ENCODE measurements around the gene PPP1R9A. TPM values are rescaled to one million over a fixed set of nuclear protein-coding genes. Genes with fewer than 3 reads are reported as not detected.

Gene PPP1R9A
- polyA plus RNA-seq, 1 donor from 2014 or later = 52.8 TPM

DNA sequence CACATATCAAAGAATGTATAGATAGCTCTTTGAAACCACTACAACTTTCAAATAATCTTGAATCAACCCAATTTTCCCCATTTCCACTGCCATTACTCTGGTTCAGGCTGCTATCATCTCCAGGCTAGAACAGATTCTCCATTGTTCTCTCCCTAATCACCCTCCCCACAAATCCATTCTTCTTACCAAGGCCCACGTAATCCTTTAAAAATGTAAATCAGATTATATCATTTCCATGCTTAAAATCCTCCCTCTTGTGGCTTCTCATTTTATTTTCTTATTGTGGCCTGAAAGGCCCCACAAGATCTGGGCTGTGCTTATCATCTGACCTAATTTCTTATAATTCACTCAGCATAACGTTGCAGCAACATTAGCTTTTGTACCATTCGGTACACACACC, 420.0 kb downstream of the PPP1R9A start:
- Histone ChIP-seq H3K27me3 (ENCODE audit: insufficient read depth, low read depth, low read length) (no peaks in the 10 kb centered on the region), H3K36me3 (ENCODE audit: insufficient read depth, low read length) (no peaks in the 10 kb centered on the region), H3F3A (ENCODE audit: insufficient read depth, low read length, poor library complexity, severe bottlenecking) (peaks cover 5% of the 10 kb centered on the region), H4K20me1 (ENCODE audit: insufficient read depth) (no peaks in the 10 kb centered on the region), H3K4me3 (ENCODE audit: low read length) (no peak overlapping the region), H3K79me2 (replicated peaks; ENCODE audit: insufficient read depth, low read length) (no peaks in the 10 kb centered on the region), H3K9me3 (ENCODE audit: low read length) (no peaks in the 10 kb centered on the region), H3K9me2 (ENCODE audit: insufficient read depth, low read length) (no peaks in the 10 kb centered on the region), H3K4me2 (ENCODE audit: low read length) (no peak overlapping the region), H3K9ac (ENCODE audit: low read length) (no peak overlapping the region), H3K27ac (ENCODE audit: low read length) (no peak overlapping the region), H2AFZ (ENCODE audit: low read depth, low read length) (no peak overlapping the region)
- no peak for TF ChIP-seq POLR2AphosphoS5 (IDR thresholded peaks at IDR 0.05)

GRCh38 chr7:95330204-95330960, 423.0 kb downstream of the PPP1R9A start:
- no peak overlapping the region for H3K4me3 ChIP-seq (ENCODE audit: low read length)
- no peak overlapping the region for H3K9ac ChIP-seq (ENCODE audit: low read length)
- no peaks in the 10 kb centered on the region for H3K9me2 ChIP-seq (ENCODE audit: insufficient read depth, low read length)
- H3K79me2 ChIP-seq (replicated peaks; ENCODE audit: insufficient read depth, low read length) = no peaks in the 10 kb centered on the region
- no peaks in the 10 kb centered on the region for H3K9me3 ChIP-seq (ENCODE audit: low read length)
- H2AFZ ChIP-seq (ENCODE audit: low read depth, low read length) = no peak overlapping the region
- TF ChIP-seq, protein P1, sequence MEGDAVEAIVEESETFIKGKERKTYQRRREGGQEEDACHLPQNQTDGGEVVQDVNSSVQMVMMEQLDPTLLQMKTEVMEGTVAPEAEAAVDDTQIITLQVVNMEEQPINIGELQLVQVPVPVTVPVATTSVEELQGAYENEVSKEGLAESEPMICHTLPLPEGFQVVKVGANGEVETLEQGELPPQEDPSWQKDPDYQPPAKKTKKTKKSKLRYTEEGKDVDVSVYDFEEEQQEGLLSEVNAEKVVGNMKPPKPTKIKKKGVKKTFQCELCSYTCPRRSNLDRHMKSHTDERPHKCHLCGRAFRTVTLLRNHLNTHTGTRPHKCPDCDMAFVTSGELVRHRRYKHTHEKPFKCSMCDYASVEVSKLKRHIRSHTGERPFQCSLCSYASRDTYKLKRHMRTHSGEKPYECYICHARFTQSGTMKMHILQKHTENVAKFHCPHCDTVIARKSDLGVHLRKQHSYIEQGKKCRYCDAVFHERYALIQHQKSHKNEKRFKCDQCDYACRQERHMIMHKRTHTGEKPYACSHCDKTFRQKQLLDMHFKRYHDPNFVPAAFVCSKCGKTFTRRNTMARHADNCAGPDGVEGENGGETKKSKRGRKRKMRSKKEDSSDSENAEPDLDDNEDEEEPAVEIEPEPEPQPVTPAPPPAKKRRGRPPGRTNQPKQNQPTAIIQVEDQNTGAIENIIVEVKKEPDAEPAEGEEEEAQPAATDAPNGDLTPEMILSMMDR (IDR thresholded peaks at IDR 0.05; ENCODE audit: poor library complexity, severe bottlenecking) = no peak
- TF ChIP-seq MXI1 (conservative IDR thresholded peaks at IDR 0.05; ENCODE audit: poor library complexity, severe bottlenecking) = no peak
- TF ChIP-seq POLR2AphosphoS5 (IDR thresholded peaks at IDR 0.05) = no peak
- TF ChIP-seq EZH2 (IDR thresholded peaks at IDR 0.05; ENCODE audit: borderline replicate concordance, insufficient read depth, low read length, poor library complexity, severe bottlenecking) = no peak
- TF ChIP-seq EP300 (conservative IDR thresholded peaks at IDR 0.05; ENCODE audit: poor library complexity, severe bottlenecking) = no peak
- TF ChIP-seq, protein P2, sequence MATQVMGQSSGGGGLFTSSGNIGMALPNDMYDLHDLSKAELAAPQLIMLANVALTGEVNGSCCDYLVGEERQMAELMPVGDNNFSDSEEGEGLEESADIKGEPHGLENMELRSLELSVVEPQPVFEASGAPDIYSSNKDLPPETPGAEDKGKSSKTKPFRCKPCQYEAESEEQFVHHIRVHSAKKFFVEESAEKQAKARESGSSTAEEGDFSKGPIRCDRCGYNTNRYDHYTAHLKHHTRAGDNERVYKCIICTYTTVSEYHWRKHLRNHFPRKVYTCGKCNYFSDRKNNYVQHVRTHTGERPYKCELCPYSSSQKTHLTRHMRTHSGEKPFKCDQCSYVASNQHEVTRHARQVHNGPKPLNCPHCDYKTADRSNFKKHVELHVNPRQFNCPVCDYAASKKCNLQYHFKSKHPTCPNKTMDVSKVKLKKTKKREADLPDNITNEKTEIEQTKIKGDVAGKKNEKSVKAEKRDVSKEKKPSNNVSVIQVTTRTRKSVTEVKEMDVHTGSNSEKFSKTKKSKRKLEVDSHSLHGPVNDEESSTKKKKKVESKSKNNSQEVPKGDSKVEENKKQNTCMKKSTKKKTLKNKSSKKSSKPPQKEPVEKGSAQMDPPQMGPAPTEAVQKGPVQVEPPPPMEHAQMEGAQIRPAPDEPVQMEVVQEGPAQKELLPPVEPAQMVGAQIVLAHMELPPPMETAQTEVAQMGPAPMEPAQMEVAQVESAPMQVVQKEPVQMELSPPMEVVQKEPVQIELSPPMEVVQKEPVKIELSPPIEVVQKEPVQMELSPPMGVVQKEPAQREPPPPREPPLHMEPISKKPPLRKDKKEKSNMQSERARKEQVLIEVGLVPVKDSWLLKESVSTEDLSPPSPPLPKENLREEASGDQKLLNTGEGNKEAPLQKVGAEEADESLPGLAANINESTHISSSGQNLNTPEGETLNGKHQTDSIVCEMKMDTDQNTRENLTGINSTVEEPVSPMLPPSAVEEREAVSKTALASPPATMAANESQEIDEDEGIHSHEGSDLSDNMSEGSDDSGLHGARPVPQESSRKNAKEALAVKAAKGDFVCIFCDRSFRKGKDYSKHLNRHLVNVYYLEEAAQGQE (IDR thresholded peaks at IDR 0.05; ENCODE audit: borderline replicate concordance) = no peak
- H4K20me1 ChIP-seq (ENCODE audit: insufficient read depth) = no peaks in the 10 kb centered on the region
- no peak overlapping the region for H3K4me2 ChIP-seq (ENCODE audit: low read length)
- peaks cover 5% of the 10 kb centered on the region for H3F3A ChIP-seq (ENCODE audit: insufficient read depth, low read length, poor library complexity, severe bottlenecking)
- no peaks in the 10 kb centered on the region for H3K36me3 ChIP-seq (ENCODE audit: insufficient read depth, low read length)
- H3K27me3 ChIP-seq (ENCODE audit: insufficient read depth, low read depth, low read length) = no peaks in the 10 kb centered on the region
- H3K27ac ChIP-seq (ENCODE audit: low read length) = peak overlapping the region; percentile 68

DNA sequence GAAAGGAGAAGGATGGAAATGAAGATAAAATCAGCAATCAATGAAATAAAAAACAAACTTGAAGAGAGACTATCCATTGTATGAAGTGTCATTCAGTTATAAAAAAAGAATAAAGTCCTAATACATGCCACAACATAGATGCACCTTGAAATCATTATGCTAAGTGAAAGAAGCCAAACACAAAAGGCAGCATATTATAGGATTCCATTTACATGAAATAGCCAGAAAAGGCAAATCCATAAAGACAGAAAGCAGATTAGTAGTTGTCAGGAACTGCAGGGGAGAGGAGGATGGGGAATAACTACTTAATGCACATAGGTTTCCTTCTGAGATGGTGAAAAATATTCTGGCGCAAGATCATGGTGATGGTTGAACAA, 423.6 kb downstream of the PPP1R9A start:
- H3K4me3 ChIP-seq (ENCODE audit: low read length) = no peak overlapping the region
- H3K79me2 ChIP-seq (replicated peaks; ENCODE audit: insufficient read depth, low read length) = no peaks in the 10 kb centered on the region
- H3K36me3 ChIP-seq (ENCODE audit: insufficient read depth, low read length) = no peaks in the 10 kb centered on the region
- H3F3A ChIP-seq (ENCODE audit: insufficient read depth, low read length, poor library complexity, severe bottlenecking) = peaks cover 5% of the 10 kb centered on the region
- no peaks in the 10 kb centered on the region for H3K27me3 ChIP-seq (ENCODE audit: insufficient read depth, low read depth, low read length)
- peak; percentile 65 for TF ChIP-seq EP300 (conservative IDR thresholded peaks at IDR 0.05; ENCODE audit: poor library complexity, severe bottlenecking)
- TF ChIP-seq SMC3 (conservative IDR thresholded peaks at IDR 0.05; ENCODE audit: poor library complexity) = no peak
- peak overlapping the region; percentile 68 for H3K27ac ChIP-seq (ENCODE audit: low read length)
- H3K4me2 ChIP-seq (ENCODE audit: low read length) = no peak overlapping the region
- no peaks in the 10 kb centered on the region for H3K9me2 ChIP-seq (ENCODE audit: insufficient read depth, low read length)
- H3K9me3 ChIP-seq (ENCODE audit: low read length) = no peaks in the 10 kb centered on the region
- H4K20me1 ChIP-seq (ENCODE audit: insufficient read depth) = no peaks in the 10 kb centered on the region
- H3K9ac ChIP-seq (ENCODE audit: low read length) = no peak overlapping the region
- H2AFZ ChIP-seq (ENCODE audit: low read depth, low read length) = no peak overlapping the region

All from neural cell (in vitro differentiated cells).